SU-DHL-6 (cell line): ENCODE data around the gene STAMBPL1.

Experiments
- H2AFZ ChIP-seq: fragments of 200-600 bp; sonication (generic); 2 replicates; pipeline ENCODE4 v1.6.1; 2014; ENCODE audit warnings: low read depth, mild to moderate bottlenecking, moderate library complexity, mixed read lengths, antibody characterized with exemption, low read length; ENCODE audit not compliant: severe bottlenecking
- H3F3A ChIP-seq: fragments of 200-600 bp; shearing (Covaris generic); 2 replicates; pipeline ENCODE4 v1.6.0; 2016; ENCODE audit warnings: antibody characterized with exemption, mild to moderate bottlenecking; ENCODE audit not compliant: insufficient read depth
- H3K27ac ChIP-seq: fragments of 200-600 bp; sonication (generic); 2 replicates; pipeline ENCODE4 v1.5.1; 2016; ENCODE audit warnings: low read depth, mild to moderate bottlenecking, low read length, moderate library complexity, mixed read lengths
- H3K27me3 ChIP-seq: fragments of 200-600 bp; sonication (generic), shearing (Covaris generic); 2 replicates; pipeline ENCODE4 v1.6.0; 2014; ENCODE audit warnings: mild to moderate bottlenecking, low read length
- H3K36me3 ChIP-seq: fragments of 200-600 bp; sonication (generic); 2 replicates; pipeline ENCODE4 v1.6.1; 2014; ENCODE audit warnings: mild to moderate bottlenecking, low read length, mixed read lengths
- H3K4me2 ChIP-seq: fragments of 300-600, 200-600 bp; shearing (Covaris generic), sonication (generic); 2 replicates; pipeline ENCODE4 v1.6.0; 2014; ENCODE audit warnings: low read length, low read depth, mild to moderate bottlenecking; ENCODE audit not compliant: poor library complexity, severe bottlenecking
- H3K4me3 ChIP-seq: fragments of 200-600 bp; sonication (generic); 2 replicates; pipeline ENCODE4 v1.5.1; 2014; ENCODE audit warnings: antibody characterized with exemption, low read length, mild to moderate bottlenecking, mixed read lengths; ENCODE audit not compliant: insufficient read depth, poor library complexity, severe bottlenecking
- H3K79me2 ChIP-seq: fragments of 200-600 bp; sonication (generic); 2 replicates; pipeline ENCODE4 v1.6.1; 2014; ENCODE audit warnings: mild to moderate bottlenecking, low read length, moderate library complexity; ENCODE audit not compliant: insufficient read depth
- H3K9ac ChIP-seq: fragments of 200-600 bp; sonication (generic); 2 replicates; pipeline ENCODE4 v1.7.0; 2014; ENCODE audit warnings: mild to moderate bottlenecking, low read length
- H3K9me2 ChIP-seq: fragments of 200-600 bp; sonication (generic); replicated peaks from 2 replicates; pipeline ENCODE4 v1.6.1; 2014; ENCODE audit warnings: low read length; ENCODE audit not compliant: insufficient read depth
- H3K9me3 ChIP-seq: fragments of 200-600 bp; sonication (generic); 2 replicates; pipeline ENCODE4 v1.6.1; 2014; ENCODE audit warnings: low read length, mixed read lengths; ENCODE audit not compliant: insufficient read depth
- H4K20me1 ChIP-seq: fragments of 200-600 bp; sonication (generic); 2 replicates; pipeline ENCODE4 v1.6.1; 2014; ENCODE audit warnings: low read depth, mild to moderate bottlenecking, antibody characterized with exemption, low read length, moderate library complexity, mixed read lengths
- CTCF ChIP-seq: fragments of 200-600 bp; sonication (generic); IDR thresholded peaks from one replicate; pipeline ENCODE4 v1.5.1; 2017; ENCODE audit warnings: antibody characterized with exemption, mild to moderate bottlenecking, low read length, moderate library complexity; ENCODE audit not compliant: insufficient read depth, poor library complexity, severe bottlenecking
- EZH2phosphoT487 ChIP-seq: fragments of 200-600 bp; sonication (generic), shearing (Covaris generic); conservative IDR thresholded peaks from 2 replicates; pipeline ENCODE4 v1.6.1; 2018; ENCODE audit warnings: mild to moderate bottlenecking, antibody characterized with exemption, low read length, moderate library complexity, mixed read lengths

The STAMBPL1 gene

GRCh38 chr10:88954458-88955083, 74.5 kb downstream of the STAMBPL1 start:
- Histone ChIP-seq H3F3A (no peaks in the 10 kb centered on the region), H3K27me3 (no peaks in the 10 kb centered on the region), H3K9me3 (no peaks in the 10 kb centered on the region), H3K9ac (no peak overlapping the region), H3K27ac (no peak overlapping the region), H3K36me3 (no peaks in the 10 kb centered on the region), H2AFZ (no peak overlapping the region), H3K4me2 (no peak overlapping the region), H4K20me1 (no peaks in the 10 kb centered on the region), H3K4me3 (no peak overlapping the region), H3K79me2 (no peaks in the 10 kb centered on the region), H3K9me2 (no peaks in the 10 kb centered on the region)
- no peak for TF ChIP-seq EZH2phosphoT487
- no peak for TF ChIP-seq CTCF

GRCh38 chr10:88957381-88957780, 77.3 kb downstream of the STAMBPL1 start:
- H3K9ac ChIP-seq: no peak overlapping the region
- no peaks in the 10 kb centered on the region for H4K20me1 ChIP-seq
- H3K9me3 ChIP-seq: no peaks in the 10 kb centered on the region
- no peak overlapping the region for H2AFZ ChIP-seq
- H3K27me3 ChIP-seq: no peaks in the 10 kb centered on the region
- no peaks in the 10 kb centered on the region for H3K79me2 ChIP-seq
- no peak overlapping the region for H3K27ac ChIP-seq
- H3K4me3 ChIP-seq: no peak overlapping the region
- H3K9me2 ChIP-seq: no peaks in the 10 kb centered on the region
- H3K4me2 ChIP-seq: no peak overlapping the region
- no peaks in the 10 kb centered on the region for H3F3A ChIP-seq
- TF ChIP-seq EZH2phosphoT487 (no peak), CTCF (no peak)
- H3K36me3 ChIP-seq: no peaks in the 10 kb centered on the region

- Histone ChIP-seq H4K20me1 (no peaks in the 10 kb centered on the region), H3K4me3 (no peak overlapping the region), H3K79me2 (no peaks in the 10 kb centered on the region), H3K36me3 (no peaks in the 10 kb centered on the region), H3K9me3 (no peaks in the 10 kb centered on the region), H3F3A (no peaks in the 10 kb centered on the region), H3K4me2 (no peak overlapping the region), H3K9ac (no peak overlapping the region), H3K27ac (no peak overlapping the region), H3K27me3 (no peaks in the 10 kb centered on the region), H3K9me2 (no peaks in the 10 kb centered on the region), H2AFZ (no peak overlapping the region)
- TF ChIP-seq EZH2phosphoT487: no peak
- TF ChIP-seq CTCF: no peak
Measured at GRCh38 chr10:88958721-88959120, 78.7 kb downstream of the STAMBPL1 start.
